CD4-positive, alpha-beta T cell treated with Interleukin-17A for 4 hours (primary cell): ENCODE data around the gene SLIT1.
"Not testable (repeated sequence)": the region's sequence is repeated elsewhere in the genome, so short reads cannot be mapped to it uniquely, and the experiment has no call there.

Source experiments
- DNase-seq: peaks from one replicate; pipeline ENCODE4 v3.0.0-alpha.2; 2020; ENCODE audit warnings: mixed read lengths

Gene SLIT1

DNA sequence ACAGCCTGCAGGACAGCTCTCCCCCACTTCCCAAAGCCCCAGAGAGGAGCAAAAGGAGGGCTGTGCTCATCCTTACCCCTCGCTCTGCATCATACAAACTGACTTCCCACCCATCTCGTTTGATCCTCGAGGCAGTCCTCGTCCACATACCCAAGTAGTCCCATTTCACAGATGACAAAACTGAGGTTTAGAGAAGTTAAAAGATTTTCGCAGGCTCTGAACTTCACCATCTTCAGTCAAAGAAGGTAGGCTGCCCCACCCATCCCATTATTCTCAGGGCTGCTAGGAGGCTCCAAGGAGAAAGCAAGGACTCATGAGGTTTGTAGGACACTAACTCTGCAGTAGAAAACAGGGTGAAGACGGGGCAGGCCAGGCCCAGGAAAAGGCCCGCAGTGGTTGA lies 147.1 kb downstream of the SLIT1 start:
- no peak for DNase-seq

DNA sequence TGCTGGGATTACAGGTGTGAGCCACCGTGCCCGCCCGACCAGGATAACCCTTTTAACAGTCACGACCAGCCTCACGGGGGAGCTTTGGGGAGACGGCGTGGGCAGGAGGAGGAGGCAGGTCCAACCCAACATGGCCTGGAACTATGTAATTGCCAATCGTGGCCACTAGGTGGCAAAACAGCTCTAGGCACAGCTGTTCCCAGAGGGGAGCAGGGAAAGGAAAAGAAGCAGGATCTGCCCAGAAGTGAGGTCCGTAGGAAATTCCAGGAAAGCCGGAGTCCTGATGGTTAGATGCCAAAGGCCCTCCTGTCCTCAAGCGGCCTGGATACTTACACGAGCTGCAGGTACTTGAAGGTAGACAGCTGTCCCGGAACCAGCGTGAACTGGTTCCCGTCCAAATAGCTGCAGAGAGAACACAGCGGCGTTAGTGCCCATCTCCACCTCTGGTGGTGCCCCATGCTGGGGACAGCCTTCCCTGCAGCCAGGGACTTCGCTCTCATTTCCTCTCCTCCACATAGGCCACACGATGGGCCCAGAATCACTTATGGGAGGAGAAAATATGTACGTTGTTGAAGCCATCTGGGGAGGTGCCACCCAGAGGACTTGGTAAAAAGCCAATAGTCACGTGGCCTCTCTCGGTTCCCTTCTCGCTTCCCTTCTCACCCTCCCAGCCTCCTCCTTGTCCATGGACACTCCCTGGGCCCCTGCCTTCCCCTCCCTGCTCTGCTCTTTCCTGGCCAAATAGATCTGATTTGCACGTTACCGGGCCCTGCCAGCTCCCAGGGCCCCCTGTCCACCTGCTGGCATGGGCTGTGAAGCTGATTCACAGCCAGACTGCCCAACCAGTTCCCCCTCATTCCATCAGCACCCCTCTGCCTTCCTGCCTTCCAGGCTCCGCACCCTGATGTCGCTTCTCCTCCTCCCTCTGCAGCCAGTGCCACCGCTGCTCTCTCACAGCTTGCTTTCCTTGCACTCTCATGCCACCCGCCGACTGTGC lies 148.1 kb downstream of the SLIT1 start:
- DNase-seq: peak; percentile 79

DNA sequence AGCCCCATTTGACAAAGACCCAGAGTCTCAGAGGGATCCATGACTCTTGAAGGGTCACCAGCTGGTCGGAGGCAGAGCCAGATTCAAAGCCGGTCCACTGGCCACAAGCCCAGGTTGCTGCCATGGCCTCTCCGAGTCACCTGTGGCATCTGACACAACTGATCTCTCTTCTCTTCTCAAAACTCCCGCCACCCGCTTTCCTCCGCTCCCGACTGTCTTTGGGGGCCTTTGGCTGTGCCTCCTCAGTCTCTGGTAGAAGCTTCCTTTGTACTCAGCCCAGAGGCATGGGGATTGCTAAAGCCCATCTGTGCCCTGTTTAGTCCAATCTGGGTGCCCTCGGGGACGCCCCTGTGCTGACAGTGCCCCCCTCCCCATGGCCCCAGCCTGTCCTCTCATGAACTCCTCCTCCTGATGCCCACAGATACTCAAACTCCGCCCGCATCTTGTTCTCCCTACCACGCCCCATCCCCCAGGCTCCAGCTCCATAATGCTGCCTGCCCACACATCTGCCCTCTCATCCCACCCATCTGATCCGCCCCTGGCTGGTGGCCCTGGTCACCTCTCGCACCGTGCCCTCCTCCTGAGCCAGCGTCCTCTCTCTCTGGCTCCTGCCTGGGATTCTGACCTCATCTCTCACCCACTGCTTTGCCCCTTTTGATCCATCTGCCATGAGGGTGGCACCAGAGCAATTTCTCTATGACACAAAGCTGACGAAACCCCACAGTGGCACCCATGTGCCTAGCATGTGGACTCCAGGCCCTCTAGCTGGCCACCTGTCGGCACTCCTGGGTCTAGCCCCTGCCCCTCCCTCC lies 150.6 kb downstream of the SLIT1 start:
- no peak for DNase-seq

DNA sequence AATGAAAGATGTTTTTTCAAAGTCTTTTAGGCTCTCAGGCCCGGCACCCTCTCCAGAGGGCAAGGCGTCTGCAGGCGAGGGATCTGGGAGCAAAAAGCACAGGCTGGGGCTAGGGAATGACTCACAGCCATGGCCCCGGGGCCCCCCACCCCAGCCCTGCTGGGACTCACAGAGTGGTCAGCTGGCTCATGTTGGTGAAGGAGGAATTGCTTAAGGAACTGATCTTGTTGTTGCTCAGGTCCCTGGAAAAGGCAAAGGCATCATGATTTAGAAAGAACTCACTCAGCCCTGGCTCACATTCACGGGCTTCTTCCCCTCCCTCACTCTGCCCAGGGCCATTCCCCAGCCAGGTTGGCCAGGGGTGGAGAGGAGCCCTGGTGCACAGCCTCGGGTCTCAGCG lies 151.5 kb downstream of the SLIT1 start:
- DNase-seq: no peak

DNA sequence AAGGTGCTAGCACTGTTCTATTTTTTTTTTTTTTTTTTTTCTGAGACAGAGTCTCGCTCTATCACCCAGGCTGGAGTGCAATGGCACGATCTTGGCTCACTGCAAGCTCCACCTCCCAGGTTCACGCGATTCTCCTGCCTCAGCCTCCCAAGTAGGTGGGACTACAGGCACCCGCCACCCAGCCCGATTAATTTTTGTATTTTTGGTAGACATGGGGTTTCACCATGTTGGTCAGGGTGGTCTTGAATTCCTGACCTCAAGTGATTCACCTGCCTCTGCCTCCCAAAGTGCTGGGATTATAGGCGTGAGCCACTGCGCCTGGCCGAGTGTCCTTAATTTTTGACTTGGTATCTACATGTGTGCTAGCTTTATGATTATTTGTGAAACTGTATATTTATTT lies 151.9 kb downstream of the SLIT1 start:
- DNase-seq: not testable (repeated sequence)

DNA sequence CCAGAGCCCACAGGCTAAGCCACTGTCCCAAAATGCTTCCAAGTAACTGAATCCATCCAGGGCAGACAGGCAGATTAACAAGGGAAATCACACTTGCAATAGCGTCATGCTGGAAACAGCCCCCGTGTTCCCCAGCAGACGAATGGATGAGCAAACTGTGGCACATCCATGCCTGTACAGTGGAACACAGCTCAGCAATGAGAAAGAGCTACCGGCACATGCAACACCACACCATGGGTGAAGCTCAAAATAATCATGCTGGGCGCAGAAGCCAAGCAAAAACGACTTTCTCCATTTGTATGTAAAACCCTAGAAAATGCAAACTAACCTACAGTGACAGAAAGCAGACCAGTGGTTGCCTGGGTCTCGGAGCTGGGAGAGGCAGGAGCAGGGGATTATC lies 153.1 kb downstream of the SLIT1 start:
- no peak for DNase-seq

DNA sequence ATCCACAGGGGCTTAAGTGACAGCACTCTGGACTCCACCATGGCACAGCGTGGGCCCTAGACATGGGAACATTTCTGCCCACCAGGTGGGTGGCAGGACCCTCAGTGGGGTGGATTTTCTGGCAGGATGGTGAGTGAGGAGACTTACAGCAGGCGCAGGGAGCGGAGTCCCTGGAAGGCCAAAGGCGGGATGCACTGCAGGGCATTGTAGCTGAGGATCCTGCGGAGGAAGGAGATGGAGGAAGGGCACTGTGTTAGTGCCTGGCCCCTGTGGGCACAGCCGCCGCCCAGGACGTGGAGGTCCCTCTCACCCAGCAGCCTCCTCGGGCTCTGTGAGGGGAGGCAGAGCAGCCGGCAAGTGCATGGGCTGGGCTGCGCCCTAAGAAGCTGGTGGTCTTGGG lies 154.3 kb downstream of the SLIT1 start:
- DNase-seq: no peak

DNA sequence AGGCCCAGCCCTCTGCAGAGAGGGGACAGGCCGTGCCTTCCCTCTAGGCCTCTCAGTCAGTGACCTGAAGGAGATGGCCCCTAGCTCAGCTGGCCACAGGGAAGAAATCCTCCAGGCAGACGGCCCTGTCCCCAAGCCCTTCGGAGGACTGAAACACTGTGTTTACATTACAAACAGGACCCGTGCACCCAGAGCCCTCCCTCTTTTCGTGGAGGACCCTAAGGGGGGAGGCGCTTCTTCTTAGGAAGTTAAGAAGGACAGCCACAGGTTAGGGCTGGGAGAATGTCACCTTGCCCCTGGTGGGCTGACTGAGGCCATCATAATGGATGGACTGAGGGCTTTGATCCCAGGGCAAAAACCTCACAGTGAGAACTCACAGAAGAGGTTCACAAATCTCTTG lies 154.9 kb downstream of the SLIT1 start:
- no peak for DNase-seq

DNA sequence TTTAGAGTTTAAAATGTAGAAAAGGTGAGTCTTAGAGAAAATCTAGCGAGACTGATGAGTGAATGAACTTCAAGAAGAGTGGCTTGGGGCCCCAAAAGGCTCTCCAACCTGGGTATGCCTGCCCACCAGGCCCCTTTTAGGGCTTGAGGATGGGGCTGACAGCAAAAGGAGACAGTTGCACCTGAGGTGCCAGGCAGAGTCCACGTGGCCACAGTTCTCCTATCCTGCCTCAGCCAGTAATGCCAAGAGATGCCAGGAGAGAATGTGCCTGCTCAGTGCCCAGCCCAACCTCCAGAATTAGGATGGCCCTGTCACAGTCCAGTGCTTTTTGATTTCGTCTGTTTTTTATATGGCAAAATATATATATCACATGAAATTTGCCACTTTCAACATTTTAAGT lies 156.5 kb downstream of the SLIT1 start:
- no peak for DNase-seq

DNA sequence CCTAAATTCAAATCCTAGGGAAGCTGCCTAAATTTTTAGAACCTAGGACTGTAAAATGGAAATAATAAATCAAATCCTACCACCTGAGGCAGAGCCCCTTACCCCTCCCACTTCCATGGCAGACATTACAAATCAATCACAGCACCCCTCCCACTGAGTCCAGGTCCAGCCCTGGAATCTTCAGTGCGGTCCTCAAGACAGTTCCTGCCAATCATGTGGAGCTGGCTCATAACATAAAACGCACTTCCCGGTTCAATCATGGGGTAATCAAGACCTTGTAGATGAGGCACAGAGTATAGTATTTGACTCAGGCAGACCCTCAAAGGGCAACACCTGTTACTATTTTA lies 157.0 kb downstream of the SLIT1 start:
- no peak for DNase-seq

DNA sequence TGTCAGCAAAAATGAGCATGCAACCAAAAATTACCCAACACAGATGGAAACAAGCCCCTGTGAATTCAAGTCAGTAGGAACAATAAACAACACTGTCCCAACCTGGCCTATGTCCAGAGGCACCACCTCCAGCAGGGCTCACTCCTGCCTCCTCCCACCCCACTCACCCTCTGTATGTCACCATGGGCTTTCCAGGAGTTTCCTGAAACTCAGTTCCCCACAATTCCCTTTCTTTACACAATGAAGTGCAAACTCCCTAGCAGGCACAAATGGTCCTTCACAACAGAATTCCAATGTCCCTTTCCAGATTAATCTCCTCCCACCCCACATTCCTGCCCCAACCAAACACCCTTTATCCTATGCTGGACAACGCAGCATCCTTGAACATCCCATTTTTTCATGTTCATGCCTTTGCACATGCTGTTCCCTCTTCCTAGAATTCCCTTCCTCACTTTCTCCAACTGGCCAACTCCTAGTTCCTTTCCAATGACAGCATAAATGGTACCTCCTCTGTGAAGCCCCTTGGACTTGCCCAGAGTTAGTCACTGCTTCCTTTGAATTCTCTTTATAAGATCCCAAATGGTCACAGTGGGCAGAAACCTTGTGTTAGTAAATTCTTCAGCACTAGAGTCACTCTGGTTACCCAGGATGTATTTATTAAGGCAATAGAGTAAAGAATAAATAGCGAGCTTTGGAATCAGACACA lies 157.5 kb downstream of the SLIT1 start:
- no peak for DNase-seq

DNA sequence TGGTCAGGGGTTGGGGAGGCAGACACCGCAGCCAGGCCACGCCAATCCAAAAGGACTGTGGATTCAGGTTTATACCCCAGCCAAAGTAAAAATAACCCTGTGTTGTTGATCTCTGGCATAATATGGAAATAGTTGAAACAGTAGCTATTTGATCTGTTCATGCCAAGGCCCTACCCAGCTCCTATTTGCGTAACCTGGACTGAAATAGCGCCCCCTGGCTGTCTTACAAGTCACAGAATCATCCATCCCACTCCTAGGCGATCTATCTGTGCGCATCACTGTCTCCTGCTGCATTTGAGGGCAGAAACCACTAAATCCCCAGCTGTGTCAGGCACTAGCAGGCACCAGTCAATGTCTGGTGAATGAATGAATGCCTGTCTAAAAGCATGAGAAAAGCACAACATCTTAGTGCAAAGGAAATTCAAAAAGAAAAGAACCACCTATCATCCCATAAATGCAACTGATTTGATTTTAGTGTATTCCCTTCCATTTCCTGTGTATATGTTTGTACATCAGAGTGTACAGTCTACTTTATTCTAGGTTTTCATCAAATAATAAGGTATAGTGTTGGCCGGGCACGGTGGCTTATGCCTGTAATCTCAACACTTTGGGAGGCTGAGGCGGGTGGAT lies 160.0 kb downstream of the SLIT1 start:
- DNase-seq: peak; percentile 62

DNA sequence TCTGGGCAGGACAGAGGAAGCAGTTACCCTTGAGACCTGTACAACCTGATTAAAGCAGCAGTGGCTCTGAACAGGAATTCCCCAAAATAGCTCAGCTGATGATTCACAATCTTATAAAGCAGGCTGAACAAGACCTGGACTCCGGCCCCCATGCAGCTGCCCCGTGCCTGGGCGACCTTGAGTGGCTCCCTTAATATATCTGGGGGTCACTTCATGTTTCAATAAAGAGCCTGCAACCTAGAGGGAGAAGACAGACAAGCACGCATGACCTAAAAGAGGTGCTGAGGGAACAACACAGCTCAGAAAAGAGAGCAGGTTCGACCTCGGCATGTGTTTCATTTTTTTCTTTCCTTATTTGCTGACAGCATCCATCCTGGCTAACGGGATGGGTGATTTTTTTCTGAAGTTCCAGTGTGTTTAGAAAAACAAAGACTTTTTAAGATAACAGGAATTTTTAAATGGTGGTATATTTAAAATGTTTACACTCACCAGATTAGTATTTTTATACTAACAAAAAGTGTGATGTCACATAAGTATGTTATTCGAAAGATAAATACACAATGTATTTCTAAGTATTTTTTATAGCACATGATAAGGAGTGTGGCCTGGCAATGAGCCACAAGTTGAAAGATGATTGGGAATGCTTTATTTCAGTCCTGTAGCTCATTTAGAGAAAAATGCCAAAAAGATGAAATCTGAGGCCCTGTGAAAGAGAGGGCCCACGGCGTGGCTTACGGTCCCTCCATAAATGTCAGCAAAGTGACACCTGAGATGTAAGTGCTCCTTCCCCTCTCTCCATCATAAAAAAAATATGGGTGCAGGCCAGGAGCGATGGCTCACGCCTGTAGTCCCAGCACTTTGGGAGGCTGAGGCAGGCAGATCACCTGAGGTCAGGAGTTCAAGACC lies 161.3 kb downstream of the SLIT1 start:
- no peak for DNase-seq

DNA sequence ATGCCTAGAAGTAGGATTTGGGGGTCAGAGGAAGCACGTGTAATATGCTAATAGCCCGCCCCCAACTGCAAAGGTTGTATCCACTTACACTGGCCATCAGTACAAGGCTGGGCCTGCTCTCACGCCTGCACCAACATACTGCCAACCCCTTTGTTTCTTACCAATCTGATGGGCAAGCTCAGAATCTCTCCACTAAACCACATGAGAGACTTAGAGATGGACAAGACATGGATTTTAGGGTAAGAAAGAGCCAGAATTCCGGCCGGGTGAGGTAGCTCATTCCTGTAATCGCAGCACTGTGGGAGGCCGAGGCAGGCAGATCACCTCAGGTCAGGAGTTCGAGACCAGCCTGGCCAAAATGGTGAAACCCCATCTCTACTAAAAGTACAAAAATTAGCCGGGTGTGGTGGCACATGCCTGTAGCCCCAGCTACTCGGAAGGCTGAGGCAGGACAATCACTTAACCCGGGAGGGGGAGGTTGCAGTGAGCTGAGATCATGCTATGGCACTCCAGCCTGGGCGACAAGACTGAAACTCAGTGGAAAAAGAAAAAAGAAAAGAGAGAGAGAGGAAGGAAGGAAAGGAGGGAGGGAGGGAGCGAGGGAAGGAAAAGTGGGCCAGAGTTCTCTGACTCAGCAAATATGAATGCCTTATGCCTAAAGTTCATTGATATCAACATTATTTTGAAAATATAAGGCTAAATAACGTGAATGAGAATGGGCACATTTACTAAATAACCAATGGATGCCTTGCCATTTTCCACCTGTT lies 162.2 kb downstream of the SLIT1 start:
- DNase-seq: no peak

DNA sequence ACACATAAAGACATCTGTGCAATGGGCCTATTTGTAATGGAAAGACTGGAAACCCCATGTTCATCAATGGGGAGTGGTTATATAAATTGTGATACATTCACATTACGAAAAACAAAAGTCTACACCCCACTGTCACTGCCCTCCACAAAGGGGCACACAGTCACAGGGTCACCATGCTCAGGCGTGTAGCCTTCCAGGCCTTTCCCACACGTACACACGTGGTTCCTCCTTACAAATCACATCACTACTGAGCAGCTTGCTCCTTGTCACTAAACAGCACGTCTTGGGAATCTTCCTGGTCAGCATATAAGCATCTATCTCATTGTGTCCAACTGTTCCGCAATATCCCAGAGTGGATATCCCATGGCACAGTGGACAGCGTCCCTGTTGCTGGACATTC lies 163.1 kb downstream of the SLIT1 start:
- DNase-seq: no peak

DNA sequence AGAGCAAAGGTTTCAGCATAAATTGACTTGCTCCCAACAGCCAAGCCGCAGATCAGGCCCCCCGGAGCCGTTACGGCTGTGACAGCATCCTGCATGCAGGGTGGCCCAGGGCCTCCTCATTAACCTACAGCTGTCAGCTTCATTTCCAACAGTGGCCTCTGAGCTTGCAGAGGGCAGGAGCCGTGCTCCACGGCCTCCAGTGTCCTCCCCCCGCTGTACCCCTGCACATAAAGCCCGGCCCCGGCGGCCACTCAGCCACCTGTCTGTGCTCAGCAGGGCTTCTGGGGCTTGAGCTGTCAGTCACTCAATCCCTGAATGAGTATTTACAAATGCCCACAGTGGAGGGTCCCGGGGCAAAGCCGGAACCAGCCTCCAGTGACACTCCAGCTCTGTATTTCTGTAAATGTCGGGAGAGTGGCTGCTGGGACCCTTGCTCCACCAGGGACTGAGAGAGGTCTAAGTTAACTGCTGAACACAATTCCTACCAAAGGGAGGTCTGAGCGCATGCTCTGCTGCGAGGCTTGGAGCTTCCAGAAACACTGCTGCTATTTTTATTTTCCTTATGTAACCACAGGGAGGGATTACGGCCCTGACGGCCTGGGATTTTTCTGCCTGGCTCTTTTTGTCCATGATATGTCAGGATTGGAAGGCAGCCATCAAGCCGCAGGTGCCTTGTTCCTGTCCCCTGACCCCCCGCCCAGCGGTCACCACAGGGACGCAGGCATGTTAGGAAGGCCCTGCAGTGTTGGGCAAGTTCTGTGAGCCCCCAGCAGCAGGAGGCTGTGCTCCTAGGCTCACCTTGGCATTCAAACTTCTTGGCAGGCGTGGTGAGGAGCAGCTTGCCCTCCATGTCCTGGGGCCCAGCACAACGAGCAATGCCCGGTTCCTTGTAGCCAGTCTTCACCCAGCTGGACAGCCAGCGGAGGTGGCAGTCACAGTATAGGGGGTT lies 165.0 kb downstream of the SLIT1 start:
- DNase-seq: no peak

DNA sequence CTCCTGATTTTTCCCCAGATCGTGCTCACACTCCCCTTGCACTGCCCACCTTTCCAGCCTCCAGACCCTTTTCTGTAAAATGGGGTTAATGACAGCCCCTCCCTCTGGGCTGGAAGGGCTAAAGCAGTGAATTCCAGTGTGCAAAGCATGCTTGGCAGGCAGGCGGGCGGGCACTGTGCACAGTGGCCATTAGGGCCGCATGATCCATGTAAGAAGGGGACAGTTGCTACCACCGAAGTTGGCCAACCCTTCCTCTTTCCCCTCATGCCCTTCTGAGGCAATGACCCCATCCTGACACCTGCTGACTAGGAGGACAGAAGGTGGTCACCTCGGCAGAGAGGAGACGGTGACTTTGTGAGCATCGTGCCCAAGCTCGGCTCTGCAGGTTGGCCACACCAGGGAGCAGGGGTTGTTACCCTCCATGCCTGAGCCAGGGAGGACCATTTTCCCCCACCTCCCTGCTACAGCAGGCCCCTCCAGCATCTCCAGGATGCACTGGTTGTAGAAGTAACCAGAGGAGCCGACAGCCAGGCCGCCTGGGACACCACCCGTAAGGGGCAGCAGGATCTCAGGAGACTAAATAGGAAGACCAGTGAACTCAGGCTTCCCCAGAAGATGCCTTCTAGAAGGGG lies 166.4 kb downstream of the SLIT1 start:
- DNase-seq: no peak

DNA sequence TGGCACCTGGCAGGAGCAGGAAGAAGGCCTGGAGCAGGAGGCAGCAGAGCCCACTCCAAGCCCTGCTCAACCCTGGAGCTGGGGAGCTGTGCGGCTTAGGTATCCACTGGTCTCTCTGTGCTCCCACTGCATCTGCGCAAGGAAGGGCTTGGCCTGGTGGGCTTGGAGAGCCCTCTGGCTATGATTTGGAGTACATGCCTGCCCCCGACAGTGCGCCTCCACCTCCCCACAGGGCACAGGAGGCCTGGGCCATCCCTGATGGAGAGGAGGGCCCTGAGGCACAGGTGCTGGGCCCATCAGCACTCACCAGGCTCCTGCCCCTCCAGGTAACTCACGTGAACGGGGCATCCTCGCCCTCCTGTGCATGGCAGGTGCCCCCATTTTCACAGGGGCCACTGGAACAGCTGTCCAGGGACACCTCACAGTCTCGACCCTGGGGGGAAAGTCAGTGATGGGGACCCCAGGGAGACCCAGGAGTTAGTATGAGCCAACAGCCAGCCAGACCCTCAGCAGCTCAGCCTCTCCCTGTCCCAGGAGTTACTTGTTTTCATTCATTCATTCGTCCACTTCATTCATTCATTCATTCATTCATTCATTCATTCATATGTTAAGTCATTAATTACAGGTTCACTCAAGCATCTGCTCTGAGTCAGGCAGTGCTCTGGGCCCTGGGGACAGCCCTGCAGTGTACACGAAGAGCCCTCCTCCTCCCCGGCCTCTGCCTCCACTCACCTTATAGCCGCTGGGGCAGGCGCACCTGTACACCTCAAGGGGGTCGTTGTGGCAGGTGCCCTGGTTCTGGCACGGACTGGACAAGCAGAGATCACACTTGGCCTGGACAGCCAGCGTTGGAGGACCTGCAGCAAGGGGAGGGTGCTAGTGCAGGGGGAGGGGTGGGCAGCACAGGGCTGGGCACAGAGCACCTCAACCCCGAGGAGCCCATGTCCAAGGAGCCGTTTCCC lies 167.2 kb downstream of the SLIT1 start:
- DNase-seq: no peak
